ENCODE results near the gene FTCDNL1. TPM values are rescaled to one million over a fixed set of nuclear protein-coding genes. Genes with fewer than 3 reads are reported as not detected.

The FTCDNL1 gene
- total and polyA plus RNA-seq, 2 of the 13 experiments (the other 11 are each of a cell fraction or from before 2014, with no cell fraction given), result 0.98 to 1.4 TPM

- TF ChIP-seq ZNF333 (CRISPR knock-in tag; IDR thresholded peaks at IDR 0.05; ENCODE audit: borderline replicate concordance), result 0 out of 2 replicates have a peak, but pooled peaks have one; percentile 54
- no peak for TF ChIP-seq HHEX (CRISPR knock-in tag; IDR thresholded peaks at IDR 0.05)
- TF ChIP-seq NFIC (IDR thresholded peaks at IDR 0.05; ENCODE audit: low read length), result no peak
- peak; percentile 67; the same call in 1 of the 2 replicates for TF ChIP-seq ARID2 (CRISPR knock-in tag; IDR thresholded peaks at IDR 0.05; ENCODE audit: borderline replicate concordance)
- TF ChIP-seq, protein P1, sequence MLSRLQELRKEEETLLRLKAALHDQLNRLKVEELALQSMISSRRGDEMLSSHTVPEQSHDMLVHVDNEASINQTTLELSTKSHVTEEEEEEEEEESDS (CRISPR knock-in tag; IDR thresholded peaks at IDR 0.05; ENCODE audit: borderline replicate concordance), result 0 out of 2 replicates have a peak, but pooled peaks have one; percentile 56
- no peak for TF ChIP-seq U2AF1 (optimal IDR thresholded peaks at IDR 0.05; ENCODE audit: low read depth, low read length)
- peak; percentile 48 for TF ChIP-seq YY1 (IDR thresholded peaks at IDR 0.05; ENCODE audit: insufficient read depth, insufficient replicate concordance, low read depth, low read length)
- TF ChIP-seq TRAFD1 (CRISPR knock-in tag; IDR thresholded peaks at IDR 0.05; ENCODE audit: borderline replicate concordance), result no peak
- peak; percentile 70 for TF ChIP-seq ZSCAN31 (CRISPR knock-in tag; IDR thresholded peaks at IDR 0.05; ENCODE audit: low read depth)
- TF ChIP-seq ZC3H13 (CRISPR knock-in tag; IDR thresholded peaks at IDR 0.05), result no peak
- TF ChIP-seq EED (CRISPR knock-in tag; IDR thresholded peaks at IDR 0.05), result no peak
- TF ChIP-seq XRCC5 (optimal IDR thresholded peaks at IDR 0.05; ENCODE audit: low read length), result peak; percentile 60
- no peak for TF ChIP-seq TP53 (CRISPR knock-in tag; conservative IDR thresholded peaks at IDR 0.05)
- TF ChIP-seq, protein P2, sequence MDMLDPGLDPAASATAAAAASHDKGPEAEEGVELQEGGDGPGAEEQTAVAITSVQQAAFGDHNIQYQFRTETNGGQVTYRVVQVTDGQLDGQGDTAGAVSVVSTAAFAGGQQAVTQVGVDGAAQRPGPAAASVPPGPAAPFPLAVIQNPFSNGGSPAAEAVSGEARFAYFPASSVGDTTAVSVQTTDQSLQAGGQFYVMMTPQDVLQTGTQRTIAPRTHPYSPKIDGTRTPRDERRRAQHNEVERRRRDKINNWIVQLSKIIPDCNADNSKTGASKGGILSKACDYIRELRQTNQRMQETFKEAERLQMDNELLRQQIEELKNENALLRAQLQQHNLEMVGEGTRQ (IDR thresholded peaks at IDR 0.05; ENCODE audit: low read depth, low read length), result peak; percentile 64; the same call in 1 of the 2 replicates
- TF ChIP-seq, protein P2 (CRISPR knock-in tag; IDR thresholded peaks at IDR 0.05; ENCODE audit: borderline replicate concordance), result peak; percentile 55; the same call in 1 of the 2 replicates
- no peak for TF ChIP-seq ZNF567 (CRISPR knock-in tag; IDR thresholded peaks at IDR 0.05; ENCODE audit: borderline replicate concordance)
- TF ChIP-seq ZNF776 (CRISPR knock-in tag; IDR thresholded peaks at IDR 0.05), result peak; percentile 89; the same call in 1 of the 2 replicates
- TF ChIP-seq ZNF850 (CRISPR knock-in tag; conservative IDR thresholded peaks at IDR 0.05), result 0 out of 2 replicates have a peak, but pooled peaks have one; percentile 28
- TF ChIP-seq GTF3A (CRISPR knock-in tag; conservative IDR thresholded peaks at IDR 0.05), result no peak
- TF ChIP-seq GTF2F1 (IDR thresholded peaks at IDR 0.05; ENCODE audit: low read length), result no peak
- TF ChIP-seq ZNF558 (CRISPR knock-in tag; IDR thresholded peaks at IDR 0.05; ENCODE audit: borderline replicate concordance), result peak; percentile 75; the same call in 1 of the 2 replicates
- no peak for TF ChIP-seq NFYC (CRISPR knock-in tag; IDR thresholded peaks at IDR 0.05)
- no peak for TF ChIP-seq ZNF317 (CRISPR knock-in tag; IDR thresholded peaks at IDR 0.05)
- no peak for TF ChIP-seq ZNF569 (CRISPR knock-in tag; IDR thresholded peaks at IDR 0.05; ENCODE audit: borderline replicate concordance)
- TF ChIP-seq, protein P3, sequence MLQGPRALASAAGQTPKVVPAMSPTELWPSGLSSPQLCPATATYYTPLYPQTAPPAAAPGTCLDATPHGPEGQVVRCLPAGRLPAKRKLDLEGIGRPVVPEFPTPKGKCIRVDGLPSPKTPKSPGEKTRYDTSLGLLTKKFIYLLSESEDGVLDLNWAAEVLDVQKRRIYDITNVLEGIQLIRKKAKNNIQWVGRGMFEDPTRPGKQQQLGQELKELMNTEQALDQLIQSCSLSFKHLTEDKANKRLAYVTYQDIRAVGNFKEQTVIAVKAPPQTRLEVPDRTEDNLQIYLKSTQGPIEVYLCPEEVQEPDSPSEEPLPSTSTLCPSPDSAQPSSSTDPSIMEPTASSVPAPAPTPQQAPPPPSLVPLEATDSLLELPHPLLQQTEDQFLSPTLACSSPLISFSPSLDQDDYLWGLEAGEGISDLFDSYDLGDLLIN (CRISPR knock-in tag; IDR thresholded peaks at IDR 0.05; ENCODE audit: borderline replicate concordance), result no peak
Measured at GRCh38 chr2:199850718-199851500, at the start of gene FTCDNL1 (continued).
